Measurements from ENCODE around the gene NACAD.

Gene NACAD

DNA sequence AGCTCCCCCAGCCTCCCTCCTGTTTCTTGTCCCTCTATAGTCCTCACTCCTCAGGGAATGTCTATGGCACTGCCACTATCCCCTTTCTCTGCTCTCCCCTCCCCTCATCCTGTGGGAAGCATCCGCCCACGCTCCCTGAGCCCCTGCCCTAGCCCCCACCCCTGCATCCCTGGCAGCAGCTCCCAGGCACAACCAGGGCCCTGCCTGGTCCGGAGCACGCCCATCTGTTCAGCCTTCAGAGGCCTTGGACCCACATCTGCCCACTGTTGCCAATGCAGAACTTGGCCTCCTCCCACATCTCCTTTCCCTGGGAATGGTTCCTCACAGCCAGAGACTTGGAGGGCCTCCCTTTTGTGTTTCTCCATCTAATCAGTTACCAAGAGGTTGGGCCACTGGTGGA, 43.1 kb upstream of the NACAD start:
- no peak overlapping the region for H3K27ac ChIP-seq
- TF ChIP-seq ZFX (IDR thresholded peaks at IDR 0.05): no peak
- TF ChIP-seq, protein P1, sequence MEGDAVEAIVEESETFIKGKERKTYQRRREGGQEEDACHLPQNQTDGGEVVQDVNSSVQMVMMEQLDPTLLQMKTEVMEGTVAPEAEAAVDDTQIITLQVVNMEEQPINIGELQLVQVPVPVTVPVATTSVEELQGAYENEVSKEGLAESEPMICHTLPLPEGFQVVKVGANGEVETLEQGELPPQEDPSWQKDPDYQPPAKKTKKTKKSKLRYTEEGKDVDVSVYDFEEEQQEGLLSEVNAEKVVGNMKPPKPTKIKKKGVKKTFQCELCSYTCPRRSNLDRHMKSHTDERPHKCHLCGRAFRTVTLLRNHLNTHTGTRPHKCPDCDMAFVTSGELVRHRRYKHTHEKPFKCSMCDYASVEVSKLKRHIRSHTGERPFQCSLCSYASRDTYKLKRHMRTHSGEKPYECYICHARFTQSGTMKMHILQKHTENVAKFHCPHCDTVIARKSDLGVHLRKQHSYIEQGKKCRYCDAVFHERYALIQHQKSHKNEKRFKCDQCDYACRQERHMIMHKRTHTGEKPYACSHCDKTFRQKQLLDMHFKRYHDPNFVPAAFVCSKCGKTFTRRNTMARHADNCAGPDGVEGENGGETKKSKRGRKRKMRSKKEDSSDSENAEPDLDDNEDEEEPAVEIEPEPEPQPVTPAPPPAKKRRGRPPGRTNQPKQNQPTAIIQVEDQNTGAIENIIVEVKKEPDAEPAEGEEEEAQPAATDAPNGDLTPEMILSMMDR (conservative IDR thresholded peaks at IDR 0.05): no peak

DNA sequence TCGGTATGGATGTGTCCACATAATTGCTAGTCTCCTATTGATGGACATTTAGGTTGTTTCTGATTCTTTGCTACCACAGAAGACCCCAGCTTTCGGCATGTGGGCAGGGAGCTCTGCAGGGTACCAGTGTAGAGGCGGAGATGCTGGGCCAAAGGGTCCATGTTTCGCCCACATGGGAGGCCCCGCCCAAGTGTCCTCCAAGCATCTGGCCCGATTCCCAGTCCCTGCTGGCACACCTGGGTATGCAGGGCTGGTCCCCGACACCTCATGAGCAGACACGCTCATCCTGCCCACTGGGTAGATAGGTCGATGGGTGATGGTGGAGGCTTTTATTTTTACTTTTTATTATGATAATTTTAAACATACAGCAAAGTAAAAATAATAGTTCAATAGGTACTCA, 42.1 kb upstream of the NACAD start:
- TF ChIP-seq, protein P1 (conservative IDR thresholded peaks at IDR 0.05): no peak
- TF ChIP-seq ZFX (IDR thresholded peaks at IDR 0.05): no peak
- H3K27ac ChIP-seq: no peak overlapping the region

DNA sequence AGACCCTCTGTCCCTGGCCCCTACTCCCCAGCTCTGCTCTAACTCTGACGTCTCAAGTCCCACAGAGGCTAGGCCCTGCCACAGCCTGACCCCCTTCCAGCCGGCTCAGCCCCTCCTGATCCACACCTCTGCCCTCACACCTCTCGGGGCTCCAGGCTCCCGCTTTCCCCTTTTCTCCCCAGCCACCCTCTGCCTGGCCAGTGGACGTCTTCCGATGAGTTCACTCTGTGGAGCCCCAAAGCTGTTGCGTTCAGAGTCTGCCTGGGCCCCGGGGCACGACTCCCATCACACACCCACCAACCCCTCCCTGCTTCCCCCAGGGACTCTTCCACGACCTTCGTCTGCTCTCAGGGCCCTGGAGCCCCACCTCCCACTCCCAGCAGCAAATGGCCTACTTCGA, 41.1 kb upstream of the NACAD start:
- H3K27ac ChIP-seq: no peak overlapping the region
- TF ChIP-seq, protein P1 (conservative IDR thresholded peaks at IDR 0.05): no peak
- no peak for TF ChIP-seq ZFX (IDR thresholded peaks at IDR 0.05)

DNA sequence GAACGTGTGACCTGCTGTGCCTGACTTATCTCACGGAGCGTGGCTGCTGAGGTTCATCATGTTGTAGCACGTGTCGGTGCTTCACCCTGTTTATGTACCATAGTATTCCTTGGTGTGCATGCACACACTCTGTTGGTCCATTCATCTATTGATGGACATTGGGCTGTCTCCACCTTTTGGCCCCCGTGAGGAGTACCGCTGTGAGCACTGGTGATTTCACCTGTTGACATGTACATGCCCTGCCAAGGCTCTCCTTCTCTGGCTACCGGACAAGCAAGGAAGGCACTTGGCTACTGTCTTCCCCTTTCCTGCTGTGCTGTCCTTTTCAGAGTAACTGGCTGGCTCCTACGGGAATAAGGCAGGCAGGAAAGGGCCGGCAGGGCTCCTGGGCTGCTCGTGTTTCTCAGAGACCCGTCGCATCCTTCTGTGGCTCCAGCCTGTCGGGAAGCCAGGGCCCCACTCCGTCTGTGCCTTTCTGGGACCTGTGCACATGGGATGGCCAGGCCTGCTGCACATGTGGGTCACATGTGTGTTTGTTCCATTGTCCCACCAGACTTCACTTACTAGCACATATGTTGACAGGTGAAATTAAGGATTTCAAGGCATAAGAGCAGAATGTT, 40.5 kb upstream of the NACAD start:
- TF ChIP-seq, protein P1 (conservative IDR thresholded peaks at IDR 0.05): no peak
- TF ChIP-seq ZFX (IDR thresholded peaks at IDR 0.05): no peak
- H3K27ac ChIP-seq: no peak overlapping the region

DNA sequence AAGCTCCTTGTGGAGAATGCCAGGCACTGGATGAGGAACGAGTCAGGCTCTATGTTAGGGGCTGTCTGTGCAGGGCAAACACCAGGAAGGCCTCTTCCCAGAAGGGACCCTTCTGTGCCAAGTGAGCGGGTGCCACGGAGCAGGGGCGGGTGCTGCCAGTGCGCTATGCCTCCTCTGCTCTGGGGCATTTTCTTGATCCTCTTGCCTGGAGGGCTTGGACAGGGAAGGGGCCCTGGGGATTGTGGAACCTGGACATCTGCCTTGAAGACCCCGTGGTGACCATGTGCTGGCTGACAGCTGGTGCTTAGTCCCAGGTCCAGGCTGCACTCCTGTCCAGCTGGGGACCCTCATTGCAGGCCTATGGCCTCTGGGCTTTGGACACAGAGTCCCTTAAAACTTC, 38.2 kb upstream of the NACAD start:
- H3K27ac ChIP-seq: no peak overlapping the region
- TF ChIP-seq ZFX (IDR thresholded peaks at IDR 0.05): no peak
- TF ChIP-seq, protein P1 (conservative IDR thresholded peaks at IDR 0.05): no peak

DNA sequence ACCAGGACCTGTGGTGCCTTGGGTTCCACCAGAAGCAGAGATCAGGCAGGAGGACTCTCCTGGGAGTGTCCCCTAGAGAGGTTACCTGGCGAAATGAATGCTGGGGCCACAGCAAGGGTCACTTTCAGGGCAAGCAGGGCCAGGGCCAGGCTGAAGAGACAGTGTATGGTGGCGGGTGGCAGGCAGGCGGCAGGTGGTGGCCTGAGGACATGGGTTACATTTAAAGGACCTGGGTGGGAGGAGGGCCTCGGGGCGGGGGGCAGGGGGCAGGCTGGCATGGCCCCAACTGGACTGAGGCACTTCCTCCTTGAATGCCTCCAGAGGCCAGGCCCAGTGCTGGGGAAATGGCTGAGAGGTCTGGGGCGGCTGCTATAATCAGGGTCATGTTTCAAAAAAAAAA, 37.4 kb upstream of the NACAD start:
- no peak overlapping the region for H3K27ac ChIP-seq
- TF ChIP-seq ZFX (IDR thresholded peaks at IDR 0.05): no peak
- TF ChIP-seq, protein P1 (conservative IDR thresholded peaks at IDR 0.05): no peak

DNA sequence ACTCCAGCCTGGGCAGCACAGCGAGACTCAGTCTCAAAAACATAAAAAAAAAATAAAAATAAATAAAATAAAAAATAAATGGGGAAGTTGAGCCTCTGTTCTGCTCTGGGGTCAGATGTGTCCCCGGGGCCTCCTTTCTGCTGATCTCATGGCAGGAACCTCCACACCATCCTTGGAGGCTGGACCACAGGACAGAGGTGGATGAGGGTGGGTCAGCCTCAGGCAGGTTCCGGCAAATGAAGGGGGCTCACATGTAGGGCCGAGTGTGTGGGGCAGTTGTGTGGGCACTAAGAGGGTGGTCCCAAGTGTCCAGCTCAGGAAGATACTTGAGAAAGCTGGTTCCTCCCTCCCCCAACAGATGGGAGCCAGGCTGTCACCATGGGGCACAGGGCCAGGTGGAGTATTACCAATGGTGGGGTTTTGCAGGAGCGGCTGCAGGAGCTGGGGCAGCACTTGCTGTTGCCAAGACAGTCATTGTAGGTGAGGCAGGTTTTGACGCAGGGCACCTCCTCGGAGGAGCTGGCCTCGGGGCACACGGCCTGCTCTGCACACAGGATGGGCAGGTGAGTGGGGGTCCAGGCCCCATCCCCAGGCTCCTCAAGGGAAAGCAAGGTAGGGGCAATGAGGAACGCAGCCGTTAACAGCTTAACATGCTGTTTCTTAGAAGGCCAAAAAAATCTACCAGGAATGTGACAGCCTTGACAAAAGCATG, 36.6 kb upstream of the NACAD start:
- TF ChIP-seq ZFX (IDR thresholded peaks at IDR 0.05): no peak
- TF ChIP-seq, protein P1 (conservative IDR thresholded peaks at IDR 0.05): no peak

More for the DNA sequence above, 36.6 kb upstream of the NACAD start:
- H3K27ac ChIP-seq: no peak overlapping the region
